HG03469 (cell line): ENCODE data around the gene FGF21.
"Not testable (repeated sequence)": the region's sequence is repeated elsewhere in the genome, so short reads cannot be mapped to it uniquely, and the experiment has no call there.

Experiments used
- ATAC-seq: cut with Tn5 transposase; IDR thresholded peaks from one replicate; pipeline ENCODE4 v1.9.1; 2021; ENCODE audit warnings: mild to moderate bottlenecking, moderate library complexity, moderate number of reproducible peaks; ENCODE audit not compliant: unreplicated experiment

The FGF21 gene

GRCh38 chr19:48786422-48786821, 31.1 kb downstream of the FGF21 start:
- ATAC-seq: not testable (repeated sequence)

GRCh38 chr19:48787331-48787730, 32.0 kb downstream of the FGF21 start:
- ATAC-seq: not testable (repeated sequence)

- ATAC-seq: no peak
Observed at GRCh38 chr19:48793271-48793670, 37.9 kb downstream of the FGF21 start.

- ATAC-seq: no peak
Observed at GRCh38 chr19:48794291-48794690, 39.0 kb downstream of the FGF21 start.

- ATAC-seq: peak; percentile 57
Observed at GRCh38 chr19:48795055-48795684, 39.8 kb downstream of the FGF21 start.

- ATAC-seq: no peak
Observed at GRCh38 chr19:48795685-48796070, 40.4 kb downstream of the FGF21 start.

GRCh38 chr19:48796298-48797083, 41.2 kb downstream of the FGF21 start:
- no peak for ATAC-seq

GRCh38 chr19:48797103-48797502, 41.8 kb downstream of the FGF21 start:
- no peak for ATAC-seq

GRCh38 chr19:48798937-48799336, 43.6 kb downstream of the FGF21 start:
- ATAC-seq: no peak

GRCh38 chr19:48799358-48800300, 44.3 kb downstream of the FGF21 start:
- ATAC-seq: no peak

GRCh38 chr19:48802623-48803022, 47.3 kb downstream of the FGF21 start:
- no peak for ATAC-seq

- ATAC-seq: no peak
Observed at GRCh38 chr19:48804496-48804895, 49.2 kb downstream of the FGF21 start.

- no peak for ATAC-seq
Observed at GRCh38 chr19:48805452-48805851, 50.1 kb downstream of the FGF21 start.

- no peak for ATAC-seq
Observed at GRCh38 chr19:48806518-48806817, 51.1 kb downstream of the FGF21 start.

GRCh38 chr19:48806818-48807589, 51.7 kb downstream of the FGF21 start:
- ATAC-seq: no peak

- no peak for ATAC-seq
Observed at GRCh38 chr19:48807590-48808308, 52.4 kb downstream of the FGF21 start.
